H1 (cell line): Measurements from ENCODE around the gene BCAP31. TPM values are rescaled to one million over a fixed set of nuclear protein-coding genes. Genes with fewer than 3 reads are reported as not detected.

Source experiments
- CTCF ChIA-PET: fragments of 300-600 bp; sonication (Branson Sonifier 250); formaldehyde crosslinking; loops from one replicate; lab custom pipeline; 2021; ENCODE audit not compliant: partially characterized antibody; lab: Charles Lee
- POLR2A ChIA-PET: fragments of 300-600 bp; sonication (Branson Sonifier 250); formaldehyde crosslinking; loops from one replicate; lab custom pipeline; 2021; ENCODE audit warnings: inconsistent platforms; ENCODE audit not compliant: partially characterized antibody; lab: Charles Lee
- DNase-seq, 2 experiments: peaks; one replicate each; pipeline versions ENCODE4 v3.0.0 to v3.0.0-alpha.2; 2010 to 2022; ENCODE audit warnings: low spot score in 2 of 2, low read depth in 1 of 2, mixed read lengths in 1 of 2
- FAIRE-seq: peaks from 2 replicates; lab custom pipeline; 2011; peaks lifted over from hg19 to GRCh38; lab: Jason Lieb, UNC
- H2AFZ ChIP-seq: 2 replicates; pipeline ENCODE4 v1.8.1; 2012; ENCODE audit warnings: low read length, inconsistent platforms
- H2AK5ac ChIP-seq: 2 replicates; pipeline ENCODE4 v1.6.1; 2013; ENCODE audit warnings: low read depth, low read length
- H2BK120ac ChIP-seq: replicated peaks from 2 replicates; pipeline ENCODE3; 2013; ENCODE audit warnings: low read depth, low read length, inconsistent platforms
- H2BK12ac ChIP-seq: 2 replicates; pipeline ENCODE4 v1.6.1; 2013; ENCODE audit warnings: low read depth, low read length
- H2BK15ac ChIP-seq: 2 replicates; pipeline ENCODE4 v1.6.1; 2013; ENCODE audit warnings: low read length
- H2BK20ac ChIP-seq: 2 replicates; pipeline ENCODE4 v1.6.1; 2013; ENCODE audit warnings: low read length
- H2BK5ac ChIP-seq: 2 replicates; pipeline ENCODE4 v1.6.1; 2013; ENCODE audit warnings: low read depth, low read length
- H3K14ac ChIP-seq: 2 replicates; pipeline ENCODE4 v1.6.1; 2013; ENCODE audit warnings: inconsistent platforms; ENCODE audit not compliant: insufficient read length
- H3K18ac ChIP-seq: 2 replicates; pipeline ENCODE4 v1.6.1; 2013; ENCODE audit warnings: low read length; ENCODE audit errors: extremely low read depth
- H3K23ac ChIP-seq: 2 replicates; pipeline ENCODE4 v1.6.1; 2013; ENCODE audit warnings: inconsistent platforms; ENCODE audit not compliant: insufficient read length
- H3K23me2 ChIP-seq: 2 replicates; pipeline ENCODE4 v1.6.1; 2013; ENCODE audit warnings: low read depth, low read length
- H3K27ac ChIP-seq: 2 replicates; pipeline ENCODE4 v1.6.1; 2011; ENCODE audit warnings: low read depth, low read length, inconsistent platforms
- H3K27me3 ChIP-seq, 4 experiments: replicated peaks in 1 of 4; 1 replicate in 1 of 4; 2 replicates in 3 of 4; pipeline versions ENCODE4 v1.6.1 to v1.8.1; 2011 to 2013; ENCODE audit warnings: low read length in 3 of 4, mild to moderate bottlenecking in 3 of 4, inconsistent platforms in 2 of 4, mixed read lengths in 2 of 4, moderate library complexity in 1 of 4; ENCODE audit not compliant: control insufficient read depth in 3 of 4, insufficient read depth in 3 of 4; ENCODE audit errors: extremely low read depth in 1 of 4
- H3K36me3 ChIP-seq, 4 experiments: 2 replicates each; pipeline versions ENCODE4 v1.6.1 to v1.8.1; 2011 to 2013; ENCODE audit warnings: mild to moderate bottlenecking in 4 of 4, low read length in 3 of 4, moderate library complexity in 2 of 4, control low read depth in 1 of 4, inconsistent platforms in 1 of 4; ENCODE audit not compliant: insufficient read depth in 4 of 4, control insufficient read depth in 2 of 4
- H3K4ac ChIP-seq: replicated peaks from 2 replicates; pipeline ENCODE3; 2013; ENCODE audit warnings: low read length, low read depth, mixed read lengths, inconsistent platforms; ENCODE audit not compliant: insufficient read length
- H3K4me1 ChIP-seq, 4 experiments: replicated peaks in 1 of 4; 1 replicate in 1 of 4; 2 replicates in 3 of 4; pipeline versions ENCODE4 v1.6.1 to v1.8.1; 2011 to 2013; ENCODE audit warnings: low read length in 3 of 4, inconsistent platforms in 2 of 4, mixed read lengths in 1 of 4; ENCODE audit not compliant: insufficient read depth in 4 of 4, control insufficient read depth in 3 of 4
- H3K4me2 ChIP-seq, 2 experiments: 2 replicates each; pipeline versions ENCODE4 v1.6.1 to v1.8.1; 2011 to 2013; ENCODE audit warnings: low read depth in 2 of 2, low read length in 2 of 2, control low read depth in 1 of 2, inconsistent platforms in 1 of 2, mild to moderate bottlenecking in 1 of 2; ENCODE audit not compliant: insufficient read depth in 1 of 2
- H3K4me3 ChIP-seq, 4 experiments: fragments of 200-600, 300-600 bp in 1 of 4; sonication (generic), shearing (Covaris generic), sonication (Bioruptor Twin) in 1 of 4; 2 replicates each; pipeline versions ENCODE4 v1.5.1 to v1.8.1; 2011 to 2016; ENCODE audit warnings: low read length in 4 of 4, low read depth in 3 of 4, control low read depth in 2 of 4, inconsistent platforms in 2 of 4, mild to moderate bottlenecking in 2 of 4, mixed read lengths in 1 of 4, moderate library complexity in 1 of 4; ENCODE audit not compliant: insufficient read depth in 2 of 4; ENCODE audit errors: extremely low read depth in 1 of 4
- H3K56ac ChIP-seq: replicated peaks from 2 replicates; pipeline ENCODE3; 2013; ENCODE audit warnings: low read depth, mild to moderate bottlenecking, mixed read lengths, low read length, inconsistent platforms; ENCODE audit not compliant: insufficient read length
- H3K79me1 ChIP-seq: 2 replicates; pipeline ENCODE4 v1.6.1; 2013; ENCODE audit warnings: low read depth, low read length, control low read depth
- H3K79me2 ChIP-seq, 2 experiments: 2 replicates each; pipeline versions ENCODE4 v1.6.1 to v1.8.1; 2012 to 2013; ENCODE audit warnings: low read length in 2 of 2, mild to moderate bottlenecking in 2 of 2, inconsistent platforms in 1 of 2; ENCODE audit not compliant: insufficient read depth in 2 of 2, control insufficient read depth in 1 of 2
- H3K9ac ChIP-seq, 4 experiments: replicated peaks in 1 of 4; 1 replicate in 1 of 4; 2 replicates in 3 of 4; pipeline versions ENCODE4 v1.6.1 to v1.8.1; 2011 to 2013; ENCODE audit warnings: low read depth in 3 of 4, low read length in 3 of 4, control low read depth in 2 of 4, mild to moderate bottlenecking in 2 of 4, moderate library complexity in 2 of 4, inconsistent platforms in 1 of 4; ENCODE audit errors: extremely low read depth in 1 of 4
- H3K9me3 ChIP-seq, 2 experiments: 2 replicates each; pipeline versions ENCODE4 v1.6.1 to v1.8.1; 2012 to 2013; ENCODE audit warnings: mild to moderate bottlenecking in 2 of 2, moderate library complexity in 2 of 2, control low read depth in 1 of 2, inconsistent platforms in 1 of 2, low read depth in 1 of 2, low read length in 1 of 2, mixed read lengths in 1 of 2; ENCODE audit not compliant: insufficient read depth in 2 of 2
- H4K20me1 ChIP-seq, 2 experiments: replicated peaks in 1 of 2; 2 replicates each; pipeline versions ENCODE3 to v1.8.1; 2011 to 2013; ENCODE audit warnings: inconsistent platforms in 2 of 2, low read length in 2 of 2, mild to moderate bottlenecking in 1 of 2; ENCODE audit not compliant: insufficient read depth in 2 of 2, control insufficient read depth in 1 of 2
- H4K5ac ChIP-seq: 2 replicates; pipeline ENCODE4 v1.6.1; 2013; ENCODE audit warnings: low read length, low read depth, mixed read lengths, inconsistent platforms; ENCODE audit not compliant: insufficient read length
- H4K8ac ChIP-seq: 2 replicates; pipeline ENCODE4 v1.8.0; 2013; ENCODE audit warnings: mild to moderate bottlenecking, moderate library complexity, low read length, inconsistent platforms; ENCODE audit not compliant: insufficient read depth; ENCODE audit errors: extremely low read depth
- H4K91ac ChIP-seq: replicated peaks from 2 replicates; pipeline ENCODE3; 2013; ENCODE audit warnings: low read length, mixed read lengths, inconsistent platforms; ENCODE audit not compliant: insufficient read length
- CEBPB ChIP-seq: IDR thresholded peaks from 2 replicates; pipeline ENCODE4 v1.6.1; 2012; ENCODE audit warnings: low read depth, low read length
- EZH2 ChIP-seq: fragments of 200-600 bp; sonication (generic); IDR thresholded peaks from 2 replicates; pipeline ENCODE4 v1.7.1; 2012; ENCODE audit warnings: low read depth, mild to moderate bottlenecking, moderate library complexity, low read length, inconsistent platforms; ENCODE audit not compliant: severe bottlenecking
- KDM1A ChIP-seq: fragments of 200-600, 300-600 bp; sonication (generic); IDR thresholded peaks from 2 replicates; pipeline ENCODE4 v1.7.1; 2016; ENCODE audit warnings: mild to moderate bottlenecking, low read length, borderline replicate concordance
- WGBS, 2 experiments: shearing (Covaris generic) in 1 of 2; methylation state at CpG; one replicate each; pipeline versions ENCODE4 v1.1.6 to v1.1.7; 2013 to 2015; ENCODE audit warnings: low lambda C conversion rate in 2 of 2, mixed read lengths in 2 of 2, inconsistent platforms in 1 of 2, low coverage in 1 of 2, missing lambda C conversion rate in 1 of 2; ENCODE audit not compliant: insufficient replicate concordance in 2 of 2, insufficient coverage in 1 of 2, insufficient read length in 1 of 2; ENCODE audit errors: extremely low coverage in 1 of 2, missing lambda C conversion rate in 1 of 2; 5-methylcytosine and 5-hydroxymethylcytosine counted together
- polyA plus RNA-seq, 7 experiments: library from polyadenylated mRNA; depleted of rRNA in 3 of 7; stranded (reverse) in 5 of 7; unstranded in 2 of 7; fragments of >200 nt in 5 of 7; fragments of 200-250 nt in 2 of 7; gene quantifications; 1 replicate in 5 of 7; 2 replicates in 1 of 7; 4 replicates in 1 of 7; pipeline versions ENCODE4 v1.2.1 to v1.2.3, GENCODE V29; 2011 to 2013; ENCODE audit warnings: missing spikeins in 2 of 7, mixed read lengths in 2 of 7
- total RNA-seq: library from RNA; stranded (reverse); fragmentation: NEBNext Ultra II Directional; extraction: Animal tissue kit (Norgen Biotek cat#: 25700); gene quantifications from 2 replicates; pipeline ENCODE4 v1.2.1, GENCODE V29; 2021

BCAP31 gene
- total and polyA plus RNA-seq, 2 of the 8 experiments (the other 6 are each of a cell fraction or from before 2014, with no cell fraction given): 136 to 159 TPM

DNA sequence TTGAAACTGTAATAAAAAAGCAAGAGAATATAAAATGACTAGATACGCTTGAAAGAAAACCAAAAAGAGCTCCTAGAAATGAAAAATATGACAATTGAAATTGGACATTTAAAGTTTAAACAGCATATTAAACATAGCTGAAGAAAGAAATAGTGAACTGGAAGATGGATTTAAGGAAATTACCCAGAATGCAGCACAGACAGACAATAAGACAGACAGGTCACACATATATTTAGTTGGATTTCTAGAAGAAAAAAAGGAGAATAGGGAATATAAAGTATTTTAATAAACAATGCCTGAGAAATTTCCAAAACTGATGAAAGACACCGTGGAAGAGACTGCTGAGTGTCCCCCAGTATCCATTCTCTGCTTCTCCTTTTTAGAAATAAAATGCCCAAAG, 70.6 kb downstream of the BCAP31 start:
- H3K23me2 ChIP-seq: no peaks in the 10 kb centered on the region
- no peak overlapping the region for H3K27ac ChIP-seq
- H2BK120ac ChIP-seq: no peak overlapping the region
- no peak overlapping the region for H3K56ac ChIP-seq
- FAIRE-seq (no peak), DNase-seq (no peak)
- H2BK5ac ChIP-seq: no peak overlapping the region
- no peak overlapping the region for H2BK20ac ChIP-seq
- no peak overlapping the region for H4K91ac ChIP-seq
- no peak overlapping the region for H2AFZ ChIP-seq
- H3K9me3 ChIP-seq: no peaks in the 10 kb centered on the region
- no peak overlapping the region for H3K9ac ChIP-seq
- no peak overlapping the region for H2BK12ac ChIP-seq
- no peak overlapping the region for H3K4ac ChIP-seq
- H3K4me3 ChIP-seq: no peak overlapping the region
- no peak overlapping the region for H3K14ac ChIP-seq
- 81% methylated on average over 2 of the region's 2 CpGs; no CpG with 5 or more reads in 1 of the 2 experiments for WGBS, 2 experiments
- H4K20me1 ChIP-seq: peaks cover 0 to 4% of the 10 kb centered on the region in 2 experiments
- H2BK15ac ChIP-seq: no peak overlapping the region
- no peaks in the 10 kb centered on the region for H3K79me2 ChIP-seq
- H3K4me1 ChIP-seq: peaks cover 0 to 5% (median 0%) of the 10 kb centered on the region in 4 experiments; a peak in 1 of 7 replicates
- ChIA-PET CTCF (interaction anchor here (0.6 to 28.7 kb wide), 6 partner anchors 5 to 114 kb away, joined by 3 to 408 read pairs (median 69); partner anchors contain the start of gene DUSP9), POLR2A (no interaction called here)
- H2AK5ac ChIP-seq: no peak overlapping the region
- no peaks in the 10 kb centered on the region for H3K79me1 ChIP-seq
- no peak overlapping the region for H3K18ac ChIP-seq
- no peak overlapping the region for H4K5ac ChIP-seq
- H3K4me2 ChIP-seq: no peak overlapping the region
- no peak overlapping the region for H4K8ac ChIP-seq
- no peak overlapping the region for H3K23ac ChIP-seq
- no peaks in the 10 kb centered on the region for H3K36me3 ChIP-seq
- H3K27me3 ChIP-seq: peaks cover 8 to 10% (median 9%) of the 10 kb centered on the region in 4 experiments
- no peak for TF ChIP-seq EZH2
- TF ChIP-seq KDM1A: no peak
- no peak for TF ChIP-seq CEBPB
